Brain microvascular endothelial cell (primary cell): Measurements from ENCODE around the gene CDK10.

Source experiments
- DNase-seq: peaks from one replicate; pipeline ENCODE4 v3.0.0-alpha.2; 2020
- H3K27ac ChIP-seq: fragments of 250-450 bp; sonication (Bioruptor Pico); 2 replicates; pipeline ENCODE4 v1.5.1; 2020; ENCODE audit warnings: mild to moderate bottlenecking, moderate library complexity
- H3K27me3 ChIP-seq: fragments of 250-450 bp; sonication (Bioruptor Pico); replicated peaks from 2 replicates; pipeline ENCODE4 v1.5.1; 2020; ENCODE audit warnings: mild to moderate bottlenecking
- H3K36me3 ChIP-seq: fragments of 250-450 bp; sonication (Bioruptor Pico); replicated peaks from 2 replicates; pipeline ENCODE4 v1.5.1; 2020; ENCODE audit warnings: mild to moderate bottlenecking
- H3K4me3 ChIP-seq: 2 replicates; pipeline ENCODE4 v1.5.1; 2011; ENCODE audit warnings: low read depth, mild to moderate bottlenecking, control low read depth, low read length, moderate library complexity
- in situ Hi-C: cut with HindIII; loops from 2 replicates; pipeline ENCODE4 v1.10.0; 2017; ENCODE audit warnings: low sequenced_read_pairs, low pct_ligation_motif_present
- TF ChIP-seq, protein P1 (sequence below): IDR thresholded peaks from 2 replicates; pipeline ENCODE4 v1.5.1; 2011; ENCODE audit warnings: low read depth, mild to moderate bottlenecking, moderate library complexity, low read length, control low read depth, inconsistent platforms; ENCODE audit errors: missing control alignments

The CDK10 gene

DNA sequence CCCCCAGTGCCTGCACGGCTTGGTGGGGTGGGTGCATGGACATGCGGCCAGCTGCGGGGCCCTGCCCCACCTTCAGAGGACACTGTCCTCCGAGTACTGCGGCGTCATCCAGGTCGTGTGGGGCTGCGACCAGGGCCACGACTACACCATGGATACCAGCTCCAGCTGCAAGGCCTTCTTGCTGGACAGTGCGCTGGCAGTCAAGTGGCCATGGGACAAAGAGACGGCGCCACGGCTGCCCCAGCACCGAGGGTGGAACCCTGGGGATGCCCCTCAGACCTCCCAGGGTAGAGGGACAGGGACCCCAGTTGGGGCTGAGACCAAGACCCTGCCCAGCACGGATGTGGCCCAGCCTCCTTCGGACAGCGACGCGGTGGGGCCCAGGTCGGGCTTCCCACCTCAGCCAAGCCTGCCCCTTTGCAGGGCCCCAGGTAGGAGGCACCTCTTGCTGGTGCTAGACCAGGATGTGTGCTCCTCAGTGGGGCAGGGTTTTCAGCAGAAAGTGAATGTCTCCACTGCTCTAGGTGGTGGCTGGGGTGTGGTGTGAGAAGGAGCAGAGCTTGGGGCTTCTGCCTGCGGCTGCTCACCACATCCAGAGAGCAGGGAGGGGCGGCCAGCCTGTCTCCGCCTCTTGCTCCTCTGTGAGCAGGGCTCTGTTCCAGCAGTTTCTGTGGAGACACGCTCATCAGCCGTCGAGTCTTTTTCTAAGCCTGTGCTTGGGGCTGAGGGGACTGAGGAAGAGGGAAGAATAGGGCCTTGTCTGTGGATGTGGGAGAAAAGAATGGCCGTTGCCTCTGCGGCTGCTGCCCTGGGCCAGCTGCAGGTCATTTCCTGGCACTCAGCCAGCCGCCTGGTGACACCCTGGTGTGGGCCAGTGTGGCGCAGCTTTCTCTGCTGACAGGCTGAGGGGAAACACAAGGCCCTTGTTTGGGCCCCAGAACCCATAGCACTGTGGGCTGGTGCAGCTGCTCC, 37.1 kb downstream of the CDK10 start:
- DNase-seq = no peak
- in situ Hi-C loops = no loop called here
- peaks cover 33% of the 10 kb centered on the region for H3K36me3 ChIP-seq
- TF ChIP-seq, protein P1, sequence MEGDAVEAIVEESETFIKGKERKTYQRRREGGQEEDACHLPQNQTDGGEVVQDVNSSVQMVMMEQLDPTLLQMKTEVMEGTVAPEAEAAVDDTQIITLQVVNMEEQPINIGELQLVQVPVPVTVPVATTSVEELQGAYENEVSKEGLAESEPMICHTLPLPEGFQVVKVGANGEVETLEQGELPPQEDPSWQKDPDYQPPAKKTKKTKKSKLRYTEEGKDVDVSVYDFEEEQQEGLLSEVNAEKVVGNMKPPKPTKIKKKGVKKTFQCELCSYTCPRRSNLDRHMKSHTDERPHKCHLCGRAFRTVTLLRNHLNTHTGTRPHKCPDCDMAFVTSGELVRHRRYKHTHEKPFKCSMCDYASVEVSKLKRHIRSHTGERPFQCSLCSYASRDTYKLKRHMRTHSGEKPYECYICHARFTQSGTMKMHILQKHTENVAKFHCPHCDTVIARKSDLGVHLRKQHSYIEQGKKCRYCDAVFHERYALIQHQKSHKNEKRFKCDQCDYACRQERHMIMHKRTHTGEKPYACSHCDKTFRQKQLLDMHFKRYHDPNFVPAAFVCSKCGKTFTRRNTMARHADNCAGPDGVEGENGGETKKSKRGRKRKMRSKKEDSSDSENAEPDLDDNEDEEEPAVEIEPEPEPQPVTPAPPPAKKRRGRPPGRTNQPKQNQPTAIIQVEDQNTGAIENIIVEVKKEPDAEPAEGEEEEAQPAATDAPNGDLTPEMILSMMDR = no peak
- H3K4me3 ChIP-seq = peak overlapping the region; percentile 70
- no peaks in the 10 kb centered on the region for H3K27me3 ChIP-seq
- H3K27ac ChIP-seq = no peak overlapping the region

DNA sequence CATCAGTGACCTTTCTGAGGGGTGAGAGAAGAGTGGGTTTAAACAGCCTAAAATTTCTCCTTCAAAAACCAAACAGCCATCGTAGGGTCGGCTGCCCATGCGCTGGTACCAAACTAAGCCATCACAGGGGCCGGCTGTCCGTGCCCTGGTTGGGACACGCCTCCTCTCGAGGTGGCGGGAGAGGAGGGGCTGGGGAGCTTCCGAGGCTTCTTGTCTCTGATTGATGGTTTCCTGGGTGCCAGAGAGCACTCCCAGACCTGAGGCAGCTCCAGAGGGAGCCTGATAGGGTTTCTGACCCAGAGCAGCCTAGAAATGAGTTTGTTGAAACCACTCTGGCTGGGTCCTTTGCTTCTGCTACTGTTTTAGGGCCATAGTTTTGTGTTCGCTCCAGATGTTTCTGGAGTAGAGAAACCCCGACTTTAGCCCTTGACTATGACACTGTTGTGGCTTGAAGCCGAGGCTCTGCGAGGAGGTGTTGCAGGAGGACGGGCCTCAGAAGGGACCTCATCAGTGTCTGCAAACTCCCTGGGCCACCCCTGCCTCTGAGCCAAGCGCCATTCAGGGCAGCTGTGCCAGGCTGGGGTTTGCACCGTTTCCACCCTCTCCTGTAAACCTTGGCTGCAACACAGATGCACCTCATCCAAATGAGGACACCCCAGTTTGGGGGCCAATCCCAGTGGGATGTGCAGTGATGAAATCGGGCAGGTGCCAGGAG, 41.1 kb downstream of the CDK10 start:
- Histone ChIP-seq H3K27me3 (no peaks in the 10 kb centered on the region), H3K36me3 (peaks cover 67% of the 10 kb centered on the region), H3K27ac (no peak overlapping the region), H3K4me3 (no peak overlapping the region)
- TF ChIP-seq, protein P1 = no peak
- DNase-seq = no peak
- in situ Hi-C loops = no loop called here

- peaks cover 65% of the 10 kb centered on the region for H3K36me3 ChIP-seq
- in situ Hi-C loops = no loop called here
- no peak overlapping the region for H3K4me3 ChIP-seq
- no peak overlapping the region for H3K27ac ChIP-seq
- H3K27me3 ChIP-seq = no peaks in the 10 kb centered on the region
- TF ChIP-seq, protein P1 = no peak
- no peak for DNase-seq
These were observed 42.8 kb downstream of the CDK10 start for GRCh38 chr16:89729293-89729692.

DNA sequence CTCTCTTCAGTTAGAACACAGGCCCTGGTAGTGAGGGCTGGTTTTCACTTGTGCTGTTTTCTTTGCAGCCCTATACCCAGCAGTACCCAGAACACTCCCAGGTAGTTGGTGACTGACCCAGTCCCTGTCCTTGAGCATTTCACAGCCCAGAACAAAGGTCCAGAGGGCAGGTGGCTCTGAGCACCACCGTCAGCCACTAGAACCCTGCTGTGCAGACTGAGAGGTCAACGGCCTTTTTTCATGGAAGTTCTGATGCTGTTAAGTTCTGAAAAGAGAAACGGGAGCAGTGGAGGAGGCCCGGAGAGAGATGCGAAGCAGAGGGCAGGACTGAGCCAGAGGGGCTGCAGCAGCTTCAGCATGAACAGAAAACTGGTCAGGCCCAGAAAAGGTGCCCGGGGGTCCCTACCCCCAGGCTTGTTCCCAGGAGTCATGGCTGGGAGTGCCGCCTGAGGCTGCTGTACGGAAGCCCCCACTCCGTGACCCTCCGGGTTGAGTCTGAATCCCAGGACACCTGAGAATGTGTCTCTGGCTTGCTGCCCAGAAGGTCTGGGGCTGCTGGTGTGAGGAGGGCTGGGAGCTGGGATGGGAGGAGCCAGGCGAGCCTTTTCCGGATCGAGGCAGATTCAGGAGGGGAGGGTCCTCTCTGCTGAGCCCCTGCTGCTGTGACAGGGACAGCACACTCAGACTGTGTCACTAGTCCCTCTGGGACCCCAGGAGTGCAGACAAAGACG, 43.5 kb downstream of the CDK10 start:
- DNase-seq = no peak
- H3K27me3 ChIP-seq = no peaks in the 10 kb centered on the region
- in situ Hi-C loops = no loop called here
- peaks cover 68% of the 10 kb centered on the region for H3K36me3 ChIP-seq
- H3K27ac ChIP-seq = no peak overlapping the region
- TF ChIP-seq, protein P1 = no peak
- no peak overlapping the region for H3K4me3 ChIP-seq

DNA sequence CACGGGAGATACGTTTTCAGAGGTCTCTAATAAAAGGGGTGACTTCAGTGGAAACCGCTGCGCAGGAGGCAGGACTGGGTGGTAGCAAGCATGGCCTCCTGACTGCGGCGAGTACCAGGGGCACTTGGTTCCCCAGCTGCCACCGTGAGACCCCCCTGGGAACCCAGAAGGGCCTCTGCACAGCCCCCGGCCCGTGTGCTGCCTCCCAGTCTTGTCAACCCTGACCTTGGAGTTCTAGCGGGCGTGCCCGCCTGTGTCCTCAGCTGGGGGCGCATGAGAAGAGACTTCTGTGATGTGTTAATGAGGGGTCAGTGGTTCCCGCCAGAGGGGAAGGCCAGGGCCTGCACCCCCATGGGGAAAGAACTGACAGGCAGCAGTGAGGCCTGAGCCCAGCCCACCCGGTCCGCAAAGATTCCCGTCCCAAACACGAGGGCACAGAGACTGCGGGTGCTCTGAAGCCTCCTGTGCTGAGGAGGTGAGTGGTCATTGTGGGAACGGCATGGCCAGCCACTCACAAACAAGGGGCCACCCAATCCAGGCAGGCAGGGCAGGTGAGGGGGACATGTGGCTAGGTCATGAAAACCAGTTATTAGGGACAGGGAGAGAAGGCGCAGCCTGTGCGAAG, 44.2 kb downstream of the CDK10 start:
- H3K4me3 ChIP-seq = no peak overlapping the region
- H3K27ac ChIP-seq = no peak overlapping the region
- in situ Hi-C loops = no loop called here
- TF ChIP-seq, protein P1 = no peak
- H3K27me3 ChIP-seq = no peaks in the 10 kb centered on the region
- DNase-seq = no peak
- H3K36me3 ChIP-seq = peaks cover 74% of the 10 kb centered on the region
